H1 (cell line): ENCODE results near the gene DLGAP5. TPM values are rescaled to one million over a fixed set of nuclear protein-coding genes. Genes with fewer than 3 reads are reported as not detected.

Source experiments
- CTCF ChIA-PET: fragments of 300-600 bp; sonication (Branson Sonifier 250); formaldehyde crosslinking; loops from one replicate; lab custom pipeline; 2021; ENCODE audit not compliant: partially characterized antibody; lab: Charles Lee
- POLR2A ChIA-PET: fragments of 300-600 bp; sonication (Branson Sonifier 250); formaldehyde crosslinking; loops from one replicate; lab custom pipeline; 2021; ENCODE audit warnings: inconsistent platforms; ENCODE audit not compliant: partially characterized antibody; lab: Charles Lee
- DNase-seq, 2 experiments: peaks; one replicate each; pipeline versions ENCODE4 v3.0.0 to v3.0.0-alpha.2; 2010 to 2022; ENCODE audit warnings: low spot score in 2 of 2, low read depth in 1 of 2, mixed read lengths in 1 of 2
- FAIRE-seq: peaks from 2 replicates; lab custom pipeline; 2011; peaks lifted over from hg19 to GRCh38; lab: Jason Lieb, UNC
- H2AFZ ChIP-seq: 2 replicates; pipeline ENCODE4 v1.8.1; 2012; ENCODE audit warnings: low read length, inconsistent platforms
- H2AK5ac ChIP-seq: 2 replicates; pipeline ENCODE4 v1.6.1; 2013; ENCODE audit warnings: low read depth, low read length
- H2BK120ac ChIP-seq: replicated peaks from 2 replicates; pipeline ENCODE3; 2013; ENCODE audit warnings: low read depth, low read length, inconsistent platforms
- H2BK12ac ChIP-seq: 2 replicates; pipeline ENCODE4 v1.6.1; 2013; ENCODE audit warnings: low read depth, low read length
- H2BK15ac ChIP-seq: 2 replicates; pipeline ENCODE4 v1.6.1; 2013; ENCODE audit warnings: low read length
- H2BK20ac ChIP-seq: 2 replicates; pipeline ENCODE4 v1.6.1; 2013; ENCODE audit warnings: low read length
- H2BK5ac ChIP-seq: 2 replicates; pipeline ENCODE4 v1.6.1; 2013; ENCODE audit warnings: low read depth, low read length
- H3K14ac ChIP-seq: 2 replicates; pipeline ENCODE4 v1.6.1; 2013; ENCODE audit warnings: inconsistent platforms; ENCODE audit not compliant: insufficient read length
- H3K18ac ChIP-seq: 2 replicates; pipeline ENCODE4 v1.6.1; 2013; ENCODE audit warnings: low read length; ENCODE audit errors: extremely low read depth
- H3K23ac ChIP-seq: 2 replicates; pipeline ENCODE4 v1.6.1; 2013; ENCODE audit warnings: inconsistent platforms; ENCODE audit not compliant: insufficient read length
- H3K23me2 ChIP-seq: 2 replicates; pipeline ENCODE4 v1.6.1; 2013; ENCODE audit warnings: low read depth, low read length
- H3K27ac ChIP-seq: 2 replicates; pipeline ENCODE4 v1.6.1; 2011; ENCODE audit warnings: low read depth, low read length, inconsistent platforms
- H3K27me3 ChIP-seq, 4 experiments: replicated peaks in 1 of 4; 1 replicate in 1 of 4; 2 replicates in 3 of 4; pipeline versions ENCODE4 v1.6.1 to v1.8.1; 2011 to 2013; ENCODE audit warnings: low read length in 3 of 4, mild to moderate bottlenecking in 3 of 4, inconsistent platforms in 2 of 4, mixed read lengths in 2 of 4, moderate library complexity in 1 of 4; ENCODE audit not compliant: control insufficient read depth in 3 of 4, insufficient read depth in 3 of 4; ENCODE audit errors: extremely low read depth in 1 of 4
- H3K36me3 ChIP-seq, 4 experiments: 2 replicates each; pipeline versions ENCODE4 v1.6.1 to v1.8.1; 2011 to 2013; ENCODE audit warnings: mild to moderate bottlenecking in 4 of 4, low read length in 3 of 4, moderate library complexity in 2 of 4, control low read depth in 1 of 4, inconsistent platforms in 1 of 4; ENCODE audit not compliant: insufficient read depth in 4 of 4, control insufficient read depth in 2 of 4
- H3K4ac ChIP-seq: replicated peaks from 2 replicates; pipeline ENCODE3; 2013; ENCODE audit warnings: low read length, low read depth, mixed read lengths, inconsistent platforms; ENCODE audit not compliant: insufficient read length
- H3K4me1 ChIP-seq, 4 experiments: replicated peaks in 1 of 4; 1 replicate in 1 of 4; 2 replicates in 3 of 4; pipeline versions ENCODE4 v1.6.1 to v1.8.1; 2011 to 2013; ENCODE audit warnings: low read length in 3 of 4, inconsistent platforms in 2 of 4, mixed read lengths in 1 of 4; ENCODE audit not compliant: insufficient read depth in 4 of 4, control insufficient read depth in 3 of 4
- H3K4me2 ChIP-seq, 2 experiments: 2 replicates each; pipeline versions ENCODE4 v1.6.1 to v1.8.1; 2011 to 2013; ENCODE audit warnings: low read depth in 2 of 2, low read length in 2 of 2, control low read depth in 1 of 2, inconsistent platforms in 1 of 2, mild to moderate bottlenecking in 1 of 2; ENCODE audit not compliant: insufficient read depth in 1 of 2
- H3K4me3 ChIP-seq, 4 experiments: fragments of 200-600, 300-600 bp in 1 of 4; sonication (generic), shearing (Covaris generic), sonication (Bioruptor Twin) in 1 of 4; 2 replicates each; pipeline versions ENCODE4 v1.5.1 to v1.8.1; 2011 to 2016; ENCODE audit warnings: low read length in 4 of 4, low read depth in 3 of 4, control low read depth in 2 of 4, inconsistent platforms in 2 of 4, mild to moderate bottlenecking in 2 of 4, mixed read lengths in 1 of 4, moderate library complexity in 1 of 4; ENCODE audit not compliant: insufficient read depth in 2 of 4; ENCODE audit errors: extremely low read depth in 1 of 4
- H3K56ac ChIP-seq: replicated peaks from 2 replicates; pipeline ENCODE3; 2013; ENCODE audit warnings: low read depth, mild to moderate bottlenecking, mixed read lengths, low read length, inconsistent platforms; ENCODE audit not compliant: insufficient read length
- H3K79me1 ChIP-seq: 2 replicates; pipeline ENCODE4 v1.6.1; 2013; ENCODE audit warnings: low read depth, low read length, control low read depth
- H3K79me2 ChIP-seq, 2 experiments: 2 replicates each; pipeline versions ENCODE4 v1.6.1 to v1.8.1; 2012 to 2013; ENCODE audit warnings: low read length in 2 of 2, mild to moderate bottlenecking in 2 of 2, inconsistent platforms in 1 of 2; ENCODE audit not compliant: insufficient read depth in 2 of 2, control insufficient read depth in 1 of 2
- H3K9ac ChIP-seq, 4 experiments: replicated peaks in 1 of 4; 1 replicate in 1 of 4; 2 replicates in 3 of 4; pipeline versions ENCODE4 v1.6.1 to v1.8.1; 2011 to 2013; ENCODE audit warnings: low read depth in 3 of 4, low read length in 3 of 4, control low read depth in 2 of 4, mild to moderate bottlenecking in 2 of 4, moderate library complexity in 2 of 4, inconsistent platforms in 1 of 4; ENCODE audit errors: extremely low read depth in 1 of 4
- H3K9me3 ChIP-seq, 2 experiments: 2 replicates each; pipeline versions ENCODE4 v1.6.1 to v1.8.1; 2012 to 2013; ENCODE audit warnings: mild to moderate bottlenecking in 2 of 2, moderate library complexity in 2 of 2, control low read depth in 1 of 2, inconsistent platforms in 1 of 2, low read depth in 1 of 2, low read length in 1 of 2, mixed read lengths in 1 of 2; ENCODE audit not compliant: insufficient read depth in 2 of 2
- H4K20me1 ChIP-seq, 2 experiments: replicated peaks in 1 of 2; 2 replicates each; pipeline versions ENCODE3 to v1.8.1; 2011 to 2013; ENCODE audit warnings: inconsistent platforms in 2 of 2, low read length in 2 of 2, mild to moderate bottlenecking in 1 of 2; ENCODE audit not compliant: insufficient read depth in 2 of 2, control insufficient read depth in 1 of 2
- H4K5ac ChIP-seq: 2 replicates; pipeline ENCODE4 v1.6.1; 2013; ENCODE audit warnings: low read length, low read depth, mixed read lengths, inconsistent platforms; ENCODE audit not compliant: insufficient read length
- H4K8ac ChIP-seq: 2 replicates; pipeline ENCODE4 v1.8.0; 2013; ENCODE audit warnings: mild to moderate bottlenecking, moderate library complexity, low read length, inconsistent platforms; ENCODE audit not compliant: insufficient read depth; ENCODE audit errors: extremely low read depth
- H4K91ac ChIP-seq: replicated peaks from 2 replicates; pipeline ENCODE3; 2013; ENCODE audit warnings: low read length, mixed read lengths, inconsistent platforms; ENCODE audit not compliant: insufficient read length
- ASH2L ChIP-seq: fragments of 200-600, 300-600 bp; sonication (generic); IDR thresholded peaks from one replicate; pipeline ENCODE4 v1.7.1; 2017; ENCODE audit warnings: low read length
- BRCA1 ChIP-seq: IDR thresholded peaks from 2 replicates; pipeline ENCODE4 v1.6.1; 2012; ENCODE audit warnings: low read depth, low read length, improper control_type of control experiment
- CBX8 ChIP-seq: fragments of 300-800, 300-1000 bp; sonication (generic); IDR thresholded peaks from 2 replicates; pipeline ENCODE4 v1.7.1; 2016; ENCODE audit warnings: low read depth, low read length, borderline replicate concordance
- CEBPB ChIP-seq: IDR thresholded peaks from 2 replicates; pipeline ENCODE4 v1.6.1; 2012; ENCODE audit warnings: low read depth, low read length
- EGR1 ChIP-seq: IDR thresholded peaks from 2 replicates; pipeline ENCODE4 v1.6.1; 2011; ENCODE audit warnings: low read depth, low read length, borderline replicate concordance
- EP300 ChIP-seq, 2 experiments: IDR thresholded peaks; 1 replicate in 1 of 2; 2 replicates in 1 of 2; pipeline ENCODE4 v1.6.1; 2011 to 2012; ENCODE audit warnings: low read depth in 2 of 2, low read length in 2 of 2, mild to moderate bottlenecking in 2 of 2, borderline replicate concordance in 1 of 2, inconsistent platforms in 1 of 2, moderate library complexity in 1 of 2
- JUND ChIP-seq: IDR thresholded peaks from 2 replicates; pipeline ENCODE4 v1.6.1; 2011; ENCODE audit warnings: mild to moderate bottlenecking, improper control_type of control experiment, low read length
- KDM5A ChIP-seq: fragments of 200-600 bp; IDR thresholded peaks from 2 replicates; pipeline ENCODE4 v1.7.1; 2012; ENCODE audit warnings: mild to moderate bottlenecking, low read length, inconsistent platforms, mixed read lengths
- NANOG ChIP-seq: IDR thresholded peaks from 2 replicates; pipeline ENCODE4 v1.6.1; 2011; ENCODE audit warnings: low read length, low read depth, mild to moderate bottlenecking, inconsistent platforms; ENCODE audit not compliant: insufficient read depth, poor library complexity, severe bottlenecking
- PHF8 ChIP-seq: fragments of 200-600 bp; sonication (generic); conservative IDR thresholded peaks from 2 replicates; pipeline ENCODE4 v1.7.1; 2012; ENCODE audit warnings: low read depth, mild to moderate bottlenecking, inconsistent platforms, low read length, moderate library complexity
- RBBP5 ChIP-seq: IDR thresholded peaks from 2 replicates; pipeline ENCODE4 v1.7.1; 2012; ENCODE audit warnings: low read depth, mild to moderate bottlenecking, inconsistent platforms, low read length, moderate library complexity, borderline replicate concordance
- SIX5 ChIP-seq: IDR thresholded peaks from 2 replicates; pipeline ENCODE4 v1.6.1; 2011; ENCODE audit warnings: mild to moderate bottlenecking, low read depth, low read length
- SP1 ChIP-seq: IDR thresholded peaks from 2 replicates; pipeline ENCODE4 v1.6.1; 2011; ENCODE audit warnings: low read depth, low read length
- SP4 ChIP-seq: IDR thresholded peaks from 2 replicates; pipeline ENCODE4 v1.6.1; 2012; ENCODE audit warnings: low read length, inconsistent platforms
- TAF7 ChIP-seq: optimal IDR thresholded peaks from 2 replicates; pipeline ENCODE3; 2011; ENCODE audit warnings: low read depth, mild to moderate bottlenecking, inconsistent platforms, low read length, moderate library complexity, borderline replicate concordance
- WGBS, 2 experiments: shearing (Covaris generic) in 1 of 2; methylation state at CpG; one replicate each; pipeline versions ENCODE4 v1.1.6 to v1.1.7; 2013 to 2015; ENCODE audit warnings: low lambda C conversion rate in 2 of 2, mixed read lengths in 2 of 2, inconsistent platforms in 1 of 2, low coverage in 1 of 2, missing lambda C conversion rate in 1 of 2; ENCODE audit not compliant: insufficient replicate concordance in 2 of 2, insufficient coverage in 1 of 2, insufficient read length in 1 of 2; ENCODE audit errors: extremely low coverage in 1 of 2, missing lambda C conversion rate in 1 of 2; 5-methylcytosine and 5-hydroxymethylcytosine counted together
- polyA plus RNA-seq, 7 experiments: library from polyadenylated mRNA; depleted of rRNA in 3 of 7; stranded (reverse) in 5 of 7; unstranded in 2 of 7; fragments of >200 nt in 5 of 7; fragments of 200-250 nt in 2 of 7; gene quantifications; 1 replicate in 5 of 7; 2 replicates in 1 of 7; 4 replicates in 1 of 7; pipeline versions ENCODE4 v1.2.1 to v1.2.3, GENCODE V29; 2011 to 2013; ENCODE audit warnings: missing spikeins in 2 of 7, mixed read lengths in 2 of 7
- total RNA-seq: library from RNA; stranded (reverse); fragmentation: NEBNext Ultra II Directional; extraction: Animal tissue kit (Norgen Biotek cat#: 25700); gene quantifications from 2 replicates; pipeline ENCODE4 v1.2.1, GENCODE V29; 2021

The DLGAP5 gene
- total and polyA plus RNA-seq, 2 of the 8 experiments (the other 6 are each of a cell fraction or from before 2014, with no cell fraction given) = 16.9 to 155 TPM

DNA sequence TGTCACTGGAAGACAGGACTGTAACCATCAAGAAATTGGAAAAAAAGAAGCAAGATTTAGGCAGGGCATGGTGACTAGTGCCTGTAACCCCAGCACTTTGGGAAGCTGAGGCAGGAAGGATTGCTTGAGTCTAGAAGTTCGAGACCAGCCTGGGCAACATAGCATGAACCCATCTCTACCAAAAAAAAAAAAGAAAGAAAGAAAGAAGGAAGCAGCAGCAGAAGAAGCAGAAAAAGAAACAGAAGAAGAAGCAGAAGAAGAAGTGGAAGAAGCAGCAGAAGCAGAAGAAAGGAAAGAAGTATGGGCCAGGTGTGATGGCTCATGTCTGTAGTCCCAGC, 92.9 kb downstream of the DLGAP5 start:
- Histone ChIP-seq H3K23me2 (no peaks in the 10 kb centered on the region), H2BK15ac (peak overlapping the region; percentile 18; the same call in 1 of the 2 replicates), H3K27me3 (no peaks in the 10 kb centered on the region), H2BK5ac (no peak overlapping the region), H2BK12ac (no peak overlapping the region), H3K4me1 (peaks cover 6 to 14% (median 7%) of the 10 kb centered on the region in 4 experiments; a peak in 5 of 7 replicates), H4K91ac (no peak overlapping the region), H4K5ac (no peak overlapping the region), H4K20me1 (no peaks in the 10 kb centered on the region), H3K56ac (no peak overlapping the region), H3K23ac (no peak overlapping the region), H2BK120ac (no peak overlapping the region), H3K4me2 (no peak overlapping the region), H3K4ac (no peak overlapping the region), H3K79me2 (no peaks in the 10 kb centered on the region), H3K18ac (no peak overlapping the region), H3K79me1 (no peaks in the 10 kb centered on the region), H3K9ac (no peak overlapping the region), H3K4me3 (no peak overlapping the region), H2AK5ac (no peak overlapping the region), H4K8ac (no peak overlapping the region), H2AFZ (no peak overlapping the region), H2BK20ac (no peak overlapping the region), H3K14ac (no peak overlapping the region), H3K9me3 (no peaks in the 10 kb centered on the region), H3K36me3 (no peaks in the 10 kb centered on the region), H3K27ac (no peak overlapping the region)
- no peak for FAIRE-seq
- TF ChIP-seq SIX5 = no peak
- no peak for TF ChIP-seq KDM5A
- no peak for TF ChIP-seq SP4
- no peak for TF ChIP-seq PHF8
- TF ChIP-seq CBX8 = no peak
- no peak for TF ChIP-seq RBBP5
- TF ChIP-seq BRCA1 = no peak
- TF ChIP-seq NANOG = no peak
- no peak for TF ChIP-seq JUND
- TF ChIP-seq EP300 (IDR thresholded peaks at IDR 0.05; ENCODE audit: borderline replicate concordance in 1 of 2, low read depth in 2 of 2, low read length in 2 of 2) = no peak
- TF ChIP-seq CEBPB = no peak
- no peak for TF ChIP-seq ASH2L
- TF ChIP-seq TAF7 = no peak
- TF ChIP-seq EGR1 = no peak
- no peak for TF ChIP-seq SP1
- POLR2A ChIA-PET = interaction anchor here (1.0 to 1.8 kb wide), 2 partner anchors 10 to 39 kb away, joined by 3 to 5 read pairs; no protein-coding TSS in a partner anchor
- no CpG with 5 or more reads among the region's 1 CpG for WGBS, 2 experiments
- CTCF ChIA-PET = interaction anchor here (1.3 kb wide), 1 partner anchor 10 kb away, joined by 4 read pairs; no protein-coding TSS in a partner anchor
- DNase-seq = no peak
